ENCODE results near the gene C14orf39.
A peak's percentile ranks its signal among the peaks of the same experiment; 100 is the strongest.

C14orf39 gene

GRCh38 chr14:60485598-60486251 is at the start of gene C14orf39:
Gene C14orf39, minus strand, starts transcription at chr14:60486063. Its CDS starts 985 bp downstream, at chr14:60485078.
- peak; percentile 81 for DNase-seq (ENCODE audit: low spot score)

GRCh38 chr14:60532442-60532841 is 46.6 kb upstream of the C14orf39 start:
- DNase-seq (ENCODE audit: low spot score): no peak

- DNase-seq (ENCODE audit: low spot score): peak; percentile 74
Observed at GRCh38 chr14:60515511-60516289, 29.8 kb upstream of the C14orf39 start.

- peak; percentile 94 for DNase-seq (ENCODE audit: low spot score)
Observed at GRCh38 chr14:60514741-60515491, 29.1 kb upstream of the C14orf39 start.

- no peak for DNase-seq (ENCODE audit: low spot score)
Observed at GRCh38 chr14:60514378-60514740, 28.5 kb upstream of the C14orf39 start.

GRCh38 chr14:60512973-60513571 is 27.2 kb upstream of the C14orf39 start:
- no peak for DNase-seq (ENCODE audit: low spot score)

GRCh38 chr14:60512126-60512525 is 26.3 kb upstream of the C14orf39 start:
- no peak for DNase-seq (ENCODE audit: low spot score)

GRCh38 chr14:60510951-60511599 is 25.2 kb upstream of the C14orf39 start:
- peak; percentile 68 for DNase-seq (ENCODE audit: low spot score)

- no peak for DNase-seq (ENCODE audit: low spot score)
Observed at GRCh38 chr14:60510254-60510950, 24.5 kb upstream of the C14orf39 start.

- DNase-seq (ENCODE audit: low spot score): no peak
Observed at GRCh38 chr14:60509438-60510253, 23.8 kb upstream of the C14orf39 start.

GRCh38 chr14:60508707-60509437 is 23.0 kb upstream of the C14orf39 start, which contains the start of gene SIX6:
Gene SIX6, plus strand, starts transcription at chr14:60509146. Its CDS starts 253 bp downstream, at chr14:60509399.
- peak; percentile 93 for DNase-seq (ENCODE audit: low spot score)

GRCh38 chr14:60508363-60508706 is 22.5 kb upstream of the C14orf39 start:
- no peak for DNase-seq (ENCODE audit: low spot score)

- no peak for DNase-seq (ENCODE audit: low spot score)
Observed at GRCh38 chr14:60506985-60507829, 21.3 kb upstream of the C14orf39 start.

- DNase-seq (ENCODE audit: low spot score): no peak
Observed at GRCh38 chr14:60506462-60506984, 20.7 kb upstream of the C14orf39 start.

GRCh38 chr14:60506010-60506409 is 20.1 kb upstream of the C14orf39 start:
- no peak for DNase-seq (ENCODE audit: low spot score)

- no peak for DNase-seq (ENCODE audit: low spot score)
Observed at GRCh38 chr14:60505448-60505847, 19.6 kb upstream of the C14orf39 start.

- DNase-seq (ENCODE audit: low spot score): no peak
Observed at GRCh38 chr14:60502541-60502940, 16.7 kb upstream of the C14orf39 start.

- DNase-seq (ENCODE audit: low spot score): no peak
Observed at GRCh38 chr14:60495946-60496345, 10.1 kb upstream of the C14orf39 start.
